Measurements from ENCODE around the gene SMAGP.
"Not testable (repeated sequence)": the region's sequence is repeated elsewhere in the genome, so short reads cannot be mapped to it uniquely, and the experiment has no call there.

The SMAGP gene

GRCh38 chr12:51270067-51270950 is at the start of gene SMAGP:
SMAGP (minus strand) TSS chr12:51270415; CDS start chr12:51269278, 1,137 bp downstream.
- DNase-seq (ENCODE audit: low read depth), result peak; percentile 22

- DNase-seq (ENCODE audit: low read depth), result no peak
Measured at GRCh38 chr12:51318846-51319599, 48.8 kb upstream of the SMAGP start.

- not testable (repeated sequence) for DNase-seq (ENCODE audit: low read depth)
Measured at GRCh38 chr12:51318057-51318806, 48.0 kb upstream of the SMAGP start.

GRCh38 chr12:51311389-51311788 is 41.2 kb upstream of the SMAGP start:
- no peak for DNase-seq (ENCODE audit: low read depth)

- DNase-seq (ENCODE audit: low read depth), result no peak
Measured at GRCh38 chr12:51307655-51308593, 37.7 kb upstream of the SMAGP start.

GRCh38 chr12:51306507-51306906 is 36.3 kb upstream of the SMAGP start:
- DNase-seq (ENCODE audit: low read depth), result no peak

GRCh38 chr12:51300768-51301167 is 30.6 kb upstream of the SMAGP start:
- DNase-seq (ENCODE audit: low read depth), result not testable (repeated sequence)

GRCh38 chr12:51295651-51296050 is 25.4 kb upstream of the SMAGP start:
- DNase-seq (ENCODE audit: low read depth), result no peak

GRCh38 chr12:51294097-51294496 is 23.9 kb upstream of the SMAGP start:
- DNase-seq (ENCODE audit: low read depth), result not testable (repeated sequence)

- DNase-seq (ENCODE audit: low read depth), result no peak
Measured at GRCh38 chr12:51293696-51294095, 23.5 kb upstream of the SMAGP start.

- not testable (repeated sequence) for DNase-seq (ENCODE audit: low read depth)
Measured at GRCh38 chr12:51291603-51292513, 21.6 kb upstream of the SMAGP start.

GRCh38 chr12:51285843-51286242 is 15.6 kb upstream of the SMAGP start:
- DNase-seq (ENCODE audit: low read depth), result no peak

GRCh38 chr12:51281202-51281924 is 11.1 kb upstream of the SMAGP start:
- DNase-seq (ENCODE audit: low read depth), result no peak

GRCh38 chr12:51275088-51275487 is 4.9 kb upstream of the SMAGP start:
- no peak for DNase-seq (ENCODE audit: low read depth)

GRCh38 chr12:51272810-51273209 is 2.6 kb upstream of the SMAGP start:
- not testable (repeated sequence) for DNase-seq (ENCODE audit: low read depth)

GRCh38 chr12:51270951-51271518 is 820 bp upstream of the SMAGP start:
- no peak for DNase-seq (ENCODE audit: low read depth)

- DNase-seq (ENCODE audit: low read depth), result peak; percentile 20
Measured at GRCh38 chr12:51269174-51270066, 795 bp downstream of the SMAGP start.

- DNase-seq (ENCODE audit: low read depth), result no peak
Measured at GRCh38 chr12:51265024-51265423, 5.2 kb downstream of the SMAGP start.

Data from activated gamma-delta T cell treated with anti-CD3 and anti-CD28 coated beads, Interleukin-2, amount 50 U/mL, for 16 hours (primary cell).